Adrenal gland (tissue), 5 donors: ENCODE measurements around the gene KAT7.

Experiments used
- CTCF ChIP-seq, 6 experiments: fragments of 450-650 bp in 4 of 6; fragments of 200-600 bp in 2 of 6; sonication (generic) in 1 of 6; IDR thresholded peaks; 1 replicate in 5 of 6; 2 replicates in 1 of 6; pipeline versions ENCODE4 v1.5.1 to v1.8.0; 2016 to 2021; ENCODE audit warnings: antibody characterized with exemption in 6 of 6, mild to moderate bottlenecking in 2 of 6, moderate library complexity in 1 of 6
- POLR2A ChIP-seq, 2 donors: fragments of 450-650 bp; IDR thresholded peaks; one replicate each; pipeline ENCODE4 v1.6.1; 2017; ENCODE audit warnings: antibody characterized with exemption in 2 of 2, mild to moderate bottlenecking in 2 of 2, moderate library complexity in 1 of 2
- donor health status: DM: no; HTN: no; CAD: no.

- TF ChIP-seq CTCF (IDR thresholded peaks at IDR 0.05) (no peak), POLR2A (IDR thresholded peaks at IDR 0.05) (no peak)
Observed at GRCh38 chr17:49830605-49831004, 42.1 kb downstream of the KAT7 start.
